GM13977 (cell line): ENCODE results near the gene OXCT1.

ENCODE experiments used
- DNase-seq: peaks from one replicate; pipeline ENCODE4 v3.0.0; 2012; ENCODE audit warnings: low spot score
- CTCF ChIP-seq: IDR thresholded peaks from 2 replicates; pipeline ENCODE4 v1.5.1; 2012; ENCODE audit warnings: mild to moderate bottlenecking, control low read depth; ENCODE audit not compliant: insufficient read depth; ENCODE audit errors: extremely low read depth, missing control alignments
- in situ Hi-C: fragments of 300-500 bp; cut with MboI; formaldehyde crosslinking; loops from one replicate; pipeline ENCODE4 v1.12.0; 2022; ENCODE audit warnings: low sequenced_read_pairs, low pct_unique_long_range_greater_than_20kb, mixed read lengths, inconsistent platforms; ENCODE audit not compliant: unreplicated experiment

Gene OXCT1

GRCh38 chr5:41869724-41870626, at the start of gene OXCT1:
OXCT1 (minus strand) TSS chr5:41870425; CDS start chr5:41870358, 67 bp downstream.
- DNase-seq = peak; percentile 91
- in situ Hi-C loops = loop anchor here (25.0 kb wide), 1 partner anchor 892 kb away; the partner anchor contains the start of gene CCDC152
- no peak for TF ChIP-seq CTCF

- in situ Hi-C loops = no loop called here
- no peak for DNase-seq
- TF ChIP-seq CTCF = no peak
These were observed 47.9 kb upstream of the OXCT1 start for GRCh38 chr5:41918105-41918504.

- DNase-seq = no peak
- no peak for TF ChIP-seq CTCF
- in situ Hi-C loops = no loop called here
These were observed 38.3 kb upstream of the OXCT1 start for GRCh38 chr5:41908374-41909079.

GRCh38 chr5:41906151-41906550, 35.9 kb upstream of the OXCT1 start:
- TF ChIP-seq CTCF = no peak
- in situ Hi-C loops = no loop called here
- no peak for DNase-seq

GRCh38 chr5:41903892-41904799, 33.9 kb upstream of the OXCT1 start, which contains the start of gene RIMOC1:
RIMOC1 (plus strand) TSS chr5:41904344; CDS start chr5:41904368, 24 bp downstream.
- peak; percentile 89 for DNase-seq
- TF ChIP-seq CTCF = no peak
- in situ Hi-C loops = no loop called here
